Stimulated activated naive B cell treated with anti-CD40 and anti-IgM and Interleukin-4, amounts not matched to agents 10 μg/mL and 1 μg/mL and 100 μg/mL, for 72 hours (primary cell): ENCODE results near the gene GIMAP6.
"Not testable (repeated sequence)": the region's sequence is repeated elsewhere in the genome, so short reads cannot be mapped to it uniquely, and the experiment has no call there.

Source experiments
- ATAC-seq, 2 donors: fragments of 150-1000 bp; cut with Tn5 transposase; replicated peaks; 2 replicates each; pipeline ENCODE4 v1.10.0; 2021; ENCODE audit warnings: moderate library complexity in 1 of 2
- DNase-seq: peaks from one replicate; pipeline ENCODE4 v3.0.0; 2021
- H3K27ac Mint-ChIP-seq: one replicate; pipeline ENCODE4 v1.8.0; 2022; ENCODE audit warnings: mild to moderate bottlenecking, mixed read lengths
- H3K27me3 Mint-ChIP-seq, 2 donors: one replicate each; pipeline ENCODE4 v1.8.0; 2022; ENCODE audit warnings: mixed read lengths in 2 of 2
- H3K36me3 Mint-ChIP-seq, 2 donors: one replicate each; pipeline ENCODE4 v1.8.0; 2022; ENCODE audit warnings: mixed read lengths in 2 of 2, mild to moderate bottlenecking in 1 of 2
- H3K4me1 Mint-ChIP-seq, 2 donors: one replicate each; pipeline ENCODE4 v1.8.0; 2022; ENCODE audit warnings: mixed read lengths in 2 of 2, mild to moderate bottlenecking in 1 of 2
- H3K4me3 Mint-ChIP-seq, 2 donors: one replicate each; pipeline ENCODE4 v1.8.0; 2022; ENCODE audit warnings: mild to moderate bottlenecking in 2 of 2, mixed read lengths in 2 of 2, moderate library complexity in 1 of 2
- H3K9me3 Mint-ChIP-seq, 2 donors: one replicate each; pipeline ENCODE4 v1.8.0; 2022; ENCODE audit warnings: mixed read lengths in 2 of 2, mild to moderate bottlenecking in 1 of 2

GIMAP6 gene

DNA sequence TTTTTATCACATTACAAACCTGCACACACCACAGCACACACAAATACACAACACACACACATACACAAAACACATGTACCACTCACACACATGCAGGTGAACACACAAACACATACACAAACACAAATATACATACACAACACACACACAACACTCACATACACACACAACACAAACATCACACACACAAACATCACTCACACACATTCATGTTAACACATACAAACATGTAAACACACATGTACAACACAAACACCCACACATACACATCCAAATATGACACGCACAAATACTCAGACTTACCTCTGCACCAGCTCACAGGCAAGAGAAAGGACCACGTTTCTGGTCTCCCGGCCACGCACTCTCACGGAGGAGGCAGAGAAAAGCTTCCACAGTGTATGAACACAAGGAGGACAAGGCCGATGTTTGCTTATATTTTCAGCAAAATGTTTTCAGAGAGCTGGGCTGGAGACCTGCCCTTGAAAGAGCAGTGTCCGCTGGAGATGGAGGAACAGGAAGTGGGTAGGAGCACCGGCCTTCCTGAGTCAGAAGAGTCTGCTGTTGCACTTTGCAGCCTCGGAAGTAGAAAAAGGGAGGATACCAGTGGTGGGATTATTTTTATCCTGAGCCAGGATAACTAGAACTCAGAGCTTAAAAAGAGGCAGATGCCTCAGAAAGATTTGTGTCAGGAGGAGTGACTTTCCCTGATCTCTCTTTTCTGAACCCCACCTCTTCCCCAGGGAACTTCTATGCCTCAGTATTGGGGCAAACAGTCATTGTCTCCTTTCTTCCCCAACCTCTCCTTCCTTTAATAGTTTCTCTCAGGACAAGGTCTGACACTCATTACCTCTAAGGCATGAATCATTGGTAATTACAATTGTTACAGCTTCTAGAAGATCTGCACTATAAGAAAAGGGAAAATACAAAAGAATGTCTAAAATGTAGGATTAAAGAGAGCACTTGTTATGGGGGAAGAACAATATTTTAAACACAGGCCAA, at the start of gene GIMAP6:
GIMAP6 (minus strand) TSS at position 520 of the 999 bp plus-strand sequence. CDS start 2,243 bp downstream, outside the sequence.
- Mint-ChIP-seq H3K4me1 (peaks cover 9 to 13% of the 10 kb centered on the region in 2 donors), H3K36me3 (peaks cover 0 to 2% of the 10 kb centered on the region in 2 donors), H3K9me3 (peaks cover 0 to under 1% of the 10 kb centered on the region in 2 donors), H3K4me3 (peak within 1 kb of the TSS; percentile 25 to 46), H3K27ac (peak within 1 kb of the TSS; percentile 0), H3K27me3 (peaks cover 0 to 4% of the 10 kb centered on the region in 2 donors)
- DNase-seq (no peak), ATAC-seq (peak; percentile 71 to 76)

DNA sequence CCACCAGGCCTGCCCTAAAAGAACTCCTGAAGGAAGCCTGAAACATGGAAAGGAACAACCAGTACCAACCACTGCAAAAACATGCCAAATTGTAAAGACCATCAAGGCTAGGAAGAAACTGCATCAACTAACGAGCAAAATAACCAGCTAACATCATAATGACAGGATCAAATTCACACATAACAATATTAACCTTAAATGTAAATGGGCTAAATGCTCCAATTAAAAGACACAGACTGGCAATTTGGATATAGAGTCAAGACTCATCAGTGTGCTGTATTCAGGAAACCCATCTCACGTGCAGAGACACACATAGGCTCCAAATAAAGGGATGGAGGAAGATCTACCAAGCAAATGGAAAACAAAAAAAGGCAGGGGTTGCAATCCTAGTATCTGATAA, 48.2 kb upstream of the GIMAP6 start:
- ATAC-seq, H3K27ac Mint-ChIP-seq, DNase-seq, H3K27me3 Mint-ChIP-seq, H3K9me3 Mint-ChIP-seq, H3K4me3 Mint-ChIP-seq, H3K36me3 Mint-ChIP-seq: not testable (repeated sequence)
- H3K4me1 Mint-ChIP-seq = peaks cover 9 to 23% of the 10 kb centered on the region in 2 donors

DNA sequence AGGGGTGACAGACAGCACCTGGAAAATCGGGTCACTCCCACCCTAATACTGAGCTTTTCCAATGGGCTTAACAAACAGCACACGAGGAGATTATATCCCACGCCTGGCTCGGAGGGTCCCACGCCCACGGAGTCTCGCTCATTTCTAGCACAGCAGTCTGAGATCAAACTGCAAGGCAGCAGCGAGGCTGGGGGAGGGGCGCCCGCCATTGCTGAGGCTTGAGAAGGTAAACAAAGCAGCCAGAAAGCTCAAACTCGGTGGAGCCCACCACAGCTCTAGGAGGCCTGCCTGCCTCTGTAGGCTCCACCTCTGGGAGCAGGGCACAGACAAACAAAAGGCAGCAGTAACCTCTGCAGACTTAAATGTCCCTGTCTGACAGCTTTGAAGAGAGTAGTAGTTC, 46.4 kb upstream of the GIMAP6 start:
- H3K27ac Mint-ChIP-seq, H3K36me3 Mint-ChIP-seq, H3K27me3 Mint-ChIP-seq, H3K4me3 Mint-ChIP-seq, H3K9me3 Mint-ChIP-seq, DNase-seq, ATAC-seq: not testable (repeated sequence)
- peaks cover 9 to 19% of the 10 kb centered on the region in 2 donors for H3K4me1 Mint-ChIP-seq

DNA sequence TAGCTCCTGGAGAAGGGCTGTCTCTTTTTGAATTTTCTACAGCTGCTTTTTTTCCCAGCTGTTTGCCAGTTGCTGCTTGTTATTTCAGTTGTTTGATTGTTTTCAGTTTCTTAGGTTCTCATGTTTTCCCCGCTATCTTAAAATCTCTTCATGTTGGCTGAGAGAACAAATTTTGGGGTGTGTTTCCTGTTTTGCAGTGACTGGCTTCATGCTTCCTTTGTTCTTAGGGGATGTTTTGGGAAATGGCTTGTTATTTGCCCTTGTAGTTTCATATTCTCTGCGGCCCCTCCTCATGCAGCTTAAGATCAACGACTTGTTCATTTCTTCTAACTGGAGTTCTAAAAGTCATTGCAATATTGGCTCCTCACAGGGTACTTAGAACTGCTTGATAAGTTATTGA, 44.7 kb upstream of the GIMAP6 start:
- ATAC-seq, H3K36me3 Mint-ChIP-seq, H3K9me3 Mint-ChIP-seq, DNase-seq, H3K4me3 Mint-ChIP-seq, H3K27me3 Mint-ChIP-seq, H3K27ac Mint-ChIP-seq: not testable (repeated sequence)
- peaks cover 9 to 14% of the 10 kb centered on the region in 2 donors for H3K4me1 Mint-ChIP-seq

DNA sequence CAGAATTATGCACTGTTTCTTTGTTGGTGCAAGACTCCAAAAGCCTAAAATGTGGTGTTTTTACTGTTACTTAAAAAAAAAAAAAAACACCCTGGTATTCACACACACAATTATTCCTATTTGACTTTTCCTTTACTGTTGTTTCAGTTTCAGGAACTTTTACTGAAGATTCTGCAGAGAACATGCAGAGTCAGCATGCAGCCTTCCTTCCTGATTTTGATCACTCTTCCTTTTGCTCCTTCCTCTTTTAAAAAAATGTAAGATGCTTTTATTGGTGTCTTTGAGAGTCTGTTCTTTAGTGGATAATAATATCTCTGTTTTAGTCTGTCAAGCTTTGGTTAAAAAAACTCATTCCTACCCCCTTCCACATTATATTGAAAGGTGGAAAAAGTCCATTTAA, 44.1 kb upstream of the GIMAP6 start:
- not testable (repeated sequence) for DNase-seq, H3K27ac Mint-ChIP-seq, ATAC-seq, H3K4me3 Mint-ChIP-seq, H3K27me3 Mint-ChIP-seq, H3K36me3 Mint-ChIP-seq, H3K9me3 Mint-ChIP-seq
- peaks cover 9 to 14% of the 10 kb centered on the region in 2 donors for H3K4me1 Mint-ChIP-seq

DNA sequence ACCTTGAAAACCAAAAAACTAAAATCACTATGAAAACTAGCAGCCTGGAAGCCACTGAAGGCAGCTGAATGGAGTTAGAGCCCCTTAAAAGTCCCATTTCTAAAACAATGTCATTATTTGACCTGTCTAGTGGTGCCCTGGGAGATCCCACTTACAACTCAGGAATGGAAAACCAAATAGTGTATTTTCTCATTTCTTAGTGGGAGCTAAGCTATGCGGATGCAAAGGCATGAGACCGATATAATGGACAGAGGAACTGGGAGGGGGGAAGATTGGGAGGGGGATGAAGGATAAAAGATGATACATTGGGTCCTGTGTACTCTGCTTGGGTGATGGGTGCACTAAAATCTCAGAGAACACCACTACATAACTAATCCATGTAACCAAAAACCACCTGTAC, 43.5 kb upstream of the GIMAP6 start:
- peaks cover 9 to 14% of the 10 kb centered on the region in 2 donors for H3K4me1 Mint-ChIP-seq
- ATAC-seq = no peak
- H3K4me3 Mint-ChIP-seq = no peak overlapping the region
- no peak overlapping the region for H3K27ac Mint-ChIP-seq
- H3K36me3 Mint-ChIP-seq = no peaks in the 10 kb centered on the region
- no peaks in the 10 kb centered on the region for H3K9me3 Mint-ChIP-seq
- no peak for DNase-seq
- no peaks in the 10 kb centered on the region for H3K27me3 Mint-ChIP-seq

DNA sequence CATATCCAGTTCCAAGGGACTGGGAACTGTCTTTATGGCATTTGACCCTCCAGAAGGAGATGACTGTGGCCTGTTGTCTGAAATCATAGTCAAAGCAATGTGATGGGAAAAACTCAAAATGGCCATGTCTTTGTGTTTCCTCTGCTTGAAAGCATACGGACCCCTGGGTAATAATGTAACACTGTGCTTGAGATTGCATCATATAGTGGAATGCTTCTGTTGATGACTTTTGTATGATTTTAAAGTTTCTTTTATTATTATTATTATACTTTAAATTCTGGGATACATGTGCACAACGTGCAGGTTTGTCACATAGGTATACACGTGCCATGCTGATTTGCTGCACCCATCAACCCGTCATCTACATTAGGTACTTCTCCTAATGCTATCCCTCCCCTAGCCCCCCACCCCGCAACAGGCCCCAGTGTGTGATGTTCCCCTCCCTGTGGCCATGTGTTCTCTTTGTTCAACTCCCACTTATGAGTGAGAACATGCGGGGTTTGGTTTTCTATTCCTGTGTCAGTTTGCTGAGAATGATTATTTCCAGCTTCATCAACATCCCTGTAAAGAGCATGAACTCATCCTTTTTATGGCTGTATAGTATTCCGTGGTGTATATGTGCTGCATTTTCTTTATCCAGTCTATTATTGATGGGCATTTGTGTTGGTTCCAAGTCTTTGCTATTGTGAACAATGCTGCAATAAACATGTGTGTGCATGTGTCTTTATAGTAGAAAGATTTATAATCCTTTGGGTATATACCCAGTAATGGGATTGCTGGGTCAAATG, 39.8 kb upstream of the GIMAP6 start:
- not testable (repeated sequence) for H3K27ac Mint-ChIP-seq, ATAC-seq

DNA sequence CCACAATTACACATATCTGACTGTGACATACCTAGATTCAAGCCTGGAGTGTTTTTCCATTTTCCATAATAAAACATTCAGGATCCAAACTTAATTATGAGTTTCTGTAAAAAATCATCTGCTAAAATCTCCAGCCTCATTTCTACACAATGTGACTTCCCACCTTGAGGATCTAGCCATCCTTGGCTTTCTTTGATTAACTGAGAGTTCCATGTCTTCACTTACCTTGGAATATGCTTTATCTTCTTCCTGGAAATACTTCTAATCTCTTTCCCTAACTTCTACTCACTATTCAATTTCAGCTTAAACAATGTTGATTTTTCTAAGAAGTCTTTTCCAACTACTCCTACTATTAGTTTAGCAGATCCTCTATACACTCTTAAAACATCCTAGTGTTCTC, 36.8 kb upstream of the GIMAP6 start:
- peaks cover 0 to 4% of the 10 kb centered on the region in 2 donors for H3K9me3 Mint-ChIP-seq
- no peak overlapping the region for H3K4me3 Mint-ChIP-seq
- H3K27ac Mint-ChIP-seq = no peak overlapping the region
- H3K4me1 Mint-ChIP-seq = peaks cover 6 to 8% of the 10 kb centered on the region in 2 donors
- DNase-seq (no peak), ATAC-seq (no peak)
- peaks cover 0 to 2% of the 10 kb centered on the region in 2 donors for H3K36me3 Mint-ChIP-seq
- no peaks in the 10 kb centered on the region for H3K27me3 Mint-ChIP-seq

More for the DNA sequence above, 39.8 kb upstream of the GIMAP6 start:
- H3K4me1 Mint-ChIP-seq = peaks cover 11 to 12% of the 10 kb centered on the region in 2 donors
- not testable (repeated sequence) for DNase-seq, H3K9me3 Mint-ChIP-seq, H3K36me3 Mint-ChIP-seq, H3K4me3 Mint-ChIP-seq, H3K27me3 Mint-ChIP-seq

DNA sequence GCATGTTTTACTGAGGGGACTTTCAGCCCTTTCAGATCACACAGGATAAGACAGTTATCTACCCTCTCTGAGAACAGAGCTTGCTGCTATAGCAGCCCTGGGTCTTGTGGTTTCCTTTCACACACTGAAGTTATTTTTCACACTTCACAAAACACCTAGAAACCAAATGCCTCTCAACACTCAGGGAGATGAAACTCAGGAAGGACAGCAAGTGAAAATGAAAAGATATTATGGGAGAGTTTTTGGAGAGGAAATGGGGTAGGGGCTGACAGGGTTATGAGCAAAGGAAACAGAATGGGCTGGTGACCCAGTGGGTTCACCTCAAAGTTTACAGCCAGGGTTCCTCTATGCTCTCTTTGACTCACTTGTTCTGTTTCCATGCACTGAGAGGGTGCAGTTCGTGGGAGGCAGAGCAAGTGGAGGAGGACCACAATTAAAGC, 36.3 kb upstream of the GIMAP6 start:
- no peak overlapping the region for H3K4me3 Mint-ChIP-seq
- ATAC-seq (no peak), DNase-seq (no peak)
- peaks cover 0 to 4% of the 10 kb centered on the region in 2 donors for H3K9me3 Mint-ChIP-seq
- H3K27me3 Mint-ChIP-seq = no peaks in the 10 kb centered on the region
- no peak overlapping the region for H3K27ac Mint-ChIP-seq
- peaks cover 10 to 12% of the 10 kb centered on the region in 2 donors for H3K4me1 Mint-ChIP-seq
- H3K36me3 Mint-ChIP-seq = peaks cover 0 to 2% of the 10 kb centered on the region in 2 donors

DNA sequence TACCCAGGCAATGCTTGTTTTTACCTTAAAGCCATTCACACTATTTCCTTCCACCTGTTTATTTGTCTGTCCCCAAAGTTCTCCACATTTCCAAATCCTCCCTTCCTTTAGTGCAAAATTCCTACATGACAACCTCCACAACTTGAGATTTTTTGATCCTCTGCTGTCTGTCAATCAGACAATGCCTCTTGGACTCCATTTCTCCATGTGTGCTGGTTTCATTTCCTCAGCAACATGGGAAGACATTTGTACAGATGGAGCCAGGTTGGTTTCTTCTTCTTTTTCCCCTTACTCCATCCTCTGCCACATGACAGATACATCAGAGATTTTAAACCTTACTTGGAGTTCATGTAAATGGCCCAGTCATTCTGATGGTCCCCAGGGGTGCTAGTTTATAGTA, 34.2 kb upstream of the GIMAP6 start:
- Mint-ChIP-seq H3K4me3 (no peak overlapping the region), H3K27ac (no peak overlapping the region), H3K4me1 (peaks cover 10 to 12% of the 10 kb centered on the region in 2 donors), H3K9me3 (peaks cover 0 to 4% of the 10 kb centered on the region in 2 donors), H3K27me3 (no peaks in the 10 kb centered on the region), H3K36me3 (peaks cover 0 to 2% of the 10 kb centered on the region in 2 donors)
- no peak for DNase-seq
- ATAC-seq = no peak

DNA sequence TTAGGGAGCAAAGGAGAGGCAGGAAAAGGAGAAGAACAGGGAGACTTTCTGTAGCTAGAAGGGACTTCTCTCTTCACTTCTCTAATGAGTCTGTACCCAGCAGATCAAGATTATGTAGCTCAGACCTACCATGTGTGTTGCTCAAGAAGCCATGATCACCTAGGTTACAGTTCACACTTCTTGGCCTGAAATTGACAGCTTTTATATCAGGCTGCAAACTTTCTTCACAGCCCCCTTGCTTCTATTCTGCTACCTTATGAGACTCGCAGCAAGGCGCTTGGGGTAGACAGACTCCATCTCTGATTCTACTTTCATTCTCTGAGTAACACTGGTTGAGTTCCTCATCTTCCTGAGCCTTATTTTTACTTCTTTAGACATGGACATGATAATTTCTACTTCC, 33.7 kb upstream of the GIMAP6 start:
- H3K9me3 Mint-ChIP-seq = peaks cover 0 to 4% of the 10 kb centered on the region in 2 donors
- H3K27ac Mint-ChIP-seq = no peak overlapping the region
- ATAC-seq = no peak
- DNase-seq = no peak
- no peaks in the 10 kb centered on the region for H3K27me3 Mint-ChIP-seq
- H3K4me3 Mint-ChIP-seq = no peak overlapping the region
- peaks cover 10 to 12% of the 10 kb centered on the region in 2 donors for H3K4me1 Mint-ChIP-seq
- peaks cover 0 to 2% of the 10 kb centered on the region in 2 donors for H3K36me3 Mint-ChIP-seq

DNA sequence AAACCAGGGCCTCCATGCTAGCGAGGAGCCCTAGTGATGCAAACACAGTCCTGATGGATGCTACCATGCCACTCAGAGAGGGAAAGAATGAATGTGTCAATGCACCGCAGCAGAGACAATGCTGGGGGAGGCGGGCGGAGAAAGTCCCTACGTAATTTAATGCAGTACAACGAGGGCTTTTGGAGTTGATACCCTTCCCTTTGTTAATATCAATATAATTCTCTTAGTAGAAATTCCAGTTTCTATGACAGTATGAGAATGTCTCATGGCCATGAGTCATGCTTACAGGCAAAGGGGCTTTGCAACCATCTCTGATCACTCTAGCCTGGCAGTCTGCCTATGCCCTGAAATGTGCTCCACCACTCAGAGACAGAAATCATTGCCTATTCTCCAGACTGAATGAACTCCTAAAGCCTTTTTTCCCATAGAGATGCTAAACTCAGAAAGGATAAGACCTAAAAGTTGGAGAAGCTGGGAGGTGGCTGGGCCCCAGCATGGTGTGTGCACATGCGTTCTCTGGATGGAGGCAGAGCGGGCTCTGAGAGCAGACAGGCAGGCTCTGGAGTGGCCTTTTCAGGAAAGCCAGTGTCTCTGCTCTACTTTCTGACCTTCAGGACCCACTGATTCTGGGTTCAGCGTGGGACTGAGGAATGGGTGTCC, 33.0 kb upstream of the GIMAP6 start:
- peaks cover 10 to 12% of the 10 kb centered on the region in 2 donors for H3K4me1 Mint-ChIP-seq
- H3K9me3 Mint-ChIP-seq = peaks cover 0 to 4% of the 10 kb centered on the region in 2 donors
- H3K27me3 Mint-ChIP-seq = no peaks in the 10 kb centered on the region
- DNase-seq (no peak), ATAC-seq (no peak)
- peaks cover 0 to 2% of the 10 kb centered on the region in 2 donors for H3K36me3 Mint-ChIP-seq
- no peak overlapping the region for H3K27ac Mint-ChIP-seq
- H3K4me3 Mint-ChIP-seq = no peak overlapping the region

DNA sequence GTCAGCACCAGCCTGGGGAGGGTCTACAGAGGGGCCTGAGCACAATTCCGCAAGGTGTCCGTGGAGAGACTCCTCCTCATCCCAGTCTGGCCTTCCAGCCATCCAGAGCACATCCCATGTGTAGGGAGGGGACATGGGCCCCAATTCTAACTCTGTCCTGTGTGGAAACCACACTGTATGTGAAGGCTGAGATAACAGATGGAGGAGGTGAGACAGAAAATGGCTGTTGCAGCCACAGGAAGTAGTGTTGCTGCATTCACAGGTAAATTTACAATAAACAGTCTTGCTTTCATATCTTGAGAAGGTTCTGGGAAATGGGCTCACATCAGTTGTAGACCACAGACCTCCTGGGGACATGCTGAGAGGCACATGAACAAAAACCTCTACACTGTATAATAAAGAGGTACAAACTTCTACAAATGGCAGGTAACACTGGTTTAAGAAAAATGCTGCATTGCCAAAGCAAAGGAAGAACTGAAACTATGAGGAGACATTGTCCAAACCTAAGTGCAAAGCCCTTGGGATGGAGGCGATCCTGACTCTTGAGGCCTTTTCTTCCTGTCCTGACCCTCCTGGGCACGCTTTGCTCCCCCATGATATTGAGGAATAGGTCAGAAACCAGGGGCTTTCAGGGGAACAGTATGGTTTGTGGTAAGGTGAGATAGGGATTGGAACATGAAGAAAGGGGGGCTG, 31.8 kb upstream of the GIMAP6 start:
- ATAC-seq (no peak), DNase-seq (no peak)
- Mint-ChIP-seq H3K4me1 (peaks cover 10 to 12% of the 10 kb centered on the region in 2 donors), H3K4me3 (no peak overlapping the region), H3K27ac (no peak overlapping the region), H3K27me3 (no peaks in the 10 kb centered on the region), H3K36me3 (no peaks in the 10 kb centered on the region), H3K9me3 (peaks cover 0 to under 1% of the 10 kb centered on the region in 2 donors)
